OCI-LY3 (cell line): ENCODE measurements around the gene ARHGAP40.

Source experiments
- H2AFZ ChIP-seq: fragments of 200-600, 300-600 bp; shearing (Covaris generic); 2 replicates; pipeline ENCODE4 v1.6.0; 2014; ENCODE audit warnings: antibody characterized with exemption, low read depth, low read length
- H3K27ac ChIP-seq: fragments of 200-600, 300-600 bp; sonication (generic); 2 replicates; pipeline ENCODE4 v1.5.1; 2014; ENCODE audit warnings: mild to moderate bottlenecking, low read length, moderate library complexity, mixed read lengths
- H3K27me3 ChIP-seq: fragments of 200-600, 300-600 bp; sonication (generic); 2 replicates; pipeline ENCODE4 v1.6.1; 2014; ENCODE audit warnings: low read depth, low read length, mixed read lengths
- H3K36me3 ChIP-seq: fragments of 200-600, 300-600 bp; sonication (generic); replicated peaks from 2 replicates; pipeline ENCODE3; 2014; ENCODE audit warnings: low read depth, low read length, mixed read lengths
- H3K4me1 ChIP-seq: fragments of 300-600, 200-600 bp; sonication (generic); 2 replicates; pipeline ENCODE4 v1.6.1; 2014; ENCODE audit warnings: low read length, mixed read lengths
- H3K4me2 ChIP-seq: fragments of 200-600, 300-600 bp; sonication (generic); 2 replicates; pipeline ENCODE4 v1.6.1; 2014; ENCODE audit warnings: low read length, mixed read lengths
- H3K4me3 ChIP-seq: fragments of 300-600, 200-600 bp; sonication (generic); 2 replicates; pipeline ENCODE4 v1.5.1; 2014; ENCODE audit warnings: antibody characterized with exemption, mild to moderate bottlenecking, low read length, moderate library complexity
- H3K79me2 ChIP-seq: fragments of 300-600, 200-600 bp; shearing (Covaris generic); 2 replicates; pipeline ENCODE4 v1.6.1; 2014; ENCODE audit warnings: mild to moderate bottlenecking, low read length, mixed read lengths
- H3K9ac ChIP-seq: fragments of 300-600, 200-600 bp; shearing (Covaris generic); 2 replicates; pipeline ENCODE4 v1.6.0; 2014; ENCODE audit warnings: mild to moderate bottlenecking, low read length, moderate library complexity
- H3K9me3 ChIP-seq: fragments of 200-600, 300-600 bp; shearing (Covaris generic); 2 replicates; pipeline ENCODE4 v1.6.1; 2014; ENCODE audit warnings: low read length, mixed read lengths; ENCODE audit not compliant: insufficient read depth
- H4K20me1 ChIP-seq: fragments of 200-600, 300-600 bp; sonication (generic); 2 replicates; pipeline ENCODE4 v1.6.1; 2016; ENCODE audit warnings: low read length, mixed read lengths; ENCODE audit not compliant: insufficient read depth
- CTCF ChIP-seq: fragments of 200-600, 300-600 bp; sonication (generic); IDR thresholded peaks from 2 replicates; pipeline ENCODE4 v1.5.1; 2014; ENCODE audit warnings: antibody characterized with exemption, low read length, low read depth
- EZH2phosphoT487 ChIP-seq: fragments of 200-600 bp; shearing (Covaris generic); IDR thresholded peaks from 2 replicates; pipeline ENCODE4 v1.6.1; 2018; ENCODE audit warnings: antibody characterized with exemption, mixed run types, low read depth

Gene ARHGAP40

GRCh38 chr20:38624084-38624483 lies 22.5 kb downstream of the ARHGAP40 start:
- no peaks in the 10 kb centered on the region for H3K9me3 ChIP-seq
- no peak overlapping the region for H3K4me3 ChIP-seq
- H3K27ac ChIP-seq, result no peak overlapping the region
- no peaks in the 10 kb centered on the region for H4K20me1 ChIP-seq
- TF ChIP-seq EZH2phosphoT487 (no peak), CTCF (no peak)
- no peak overlapping the region for H2AFZ ChIP-seq
- H3K4me1 ChIP-seq, result no peaks in the 10 kb centered on the region
- no peaks in the 10 kb centered on the region for H3K36me3 ChIP-seq
- H3K27me3 ChIP-seq, result peaks cover 34% of the 10 kb centered on the region
- H3K79me2 ChIP-seq, result no peaks in the 10 kb centered on the region
- no peak overlapping the region for H3K4me2 ChIP-seq
- no peak overlapping the region for H3K9ac ChIP-seq

- Histone ChIP-seq H3K79me2 (no peaks in the 10 kb centered on the region), H3K9ac (no peak overlapping the region), H3K27ac (no peak overlapping the region), H3K9me3 (no peaks in the 10 kb centered on the region), H3K4me1 (no peaks in the 10 kb centered on the region), H3K36me3 (no peaks in the 10 kb centered on the region), H3K4me3 (no peak overlapping the region), H3K4me2 (no peak overlapping the region), H2AFZ (no peak overlapping the region), H3K27me3 (peaks cover 22% of the 10 kb centered on the region), H4K20me1 (no peaks in the 10 kb centered on the region)
- TF ChIP-seq EZH2phosphoT487, result no peak
These were observed 24.3 kb downstream of the ARHGAP40 start for GRCh38 chr20:38625896-38626295.

- TF ChIP-seq EZH2phosphoT487 (no peak), CTCF (no peak)
- Histone ChIP-seq H3K27ac (no peak overlapping the region), H3K9me3 (no peaks in the 10 kb centered on the region), H3K79me2 (no peaks in the 10 kb centered on the region), H3K4me3 (no peak overlapping the region), H3K9ac (no peak overlapping the region), H4K20me1 (no peaks in the 10 kb centered on the region), H3K27me3 (peaks cover 14% of the 10 kb centered on the region), H2AFZ (no peak overlapping the region), H3K4me1 (no peaks in the 10 kb centered on the region), H3K36me3 (no peaks in the 10 kb centered on the region), H3K4me2 (no peak overlapping the region)
These were observed 25.5 kb downstream of the ARHGAP40 start for GRCh38 chr20:38626921-38627659.

- no peak overlapping the region for H3K4me2 ChIP-seq
- H3K9ac ChIP-seq, result no peak overlapping the region
- H3K4me3 ChIP-seq, result no peak overlapping the region
- H3K79me2 ChIP-seq, result no peaks in the 10 kb centered on the region
- H3K4me1 ChIP-seq, result peaks cover 2% of the 10 kb centered on the region
- no peak for TF ChIP-seq EZH2phosphoT487
- TF ChIP-seq CTCF, result no peak
- no peak overlapping the region for H2AFZ ChIP-seq
- peaks cover 4% of the 10 kb centered on the region; the same call in 1 of the 2 replicates for H3K27me3 ChIP-seq
- no peaks in the 10 kb centered on the region for H3K36me3 ChIP-seq
- no peaks in the 10 kb centered on the region for H3K9me3 ChIP-seq
- no peak overlapping the region for H3K27ac ChIP-seq
- H4K20me1 ChIP-seq, result no peaks in the 10 kb centered on the region
These were observed 27.2 kb downstream of the ARHGAP40 start for GRCh38 chr20:38628580-38629470.
